HepG2 (cell line): ENCODE results near the gene PPARA. TPM values are rescaled to one million over a fixed set of nuclear protein-coding genes. Genes with fewer than 3 reads are reported as not detected.

ENCODE experiments used
- CHD4 ChIP-seq: fragments of 200-600 bp; sonication (generic); IDR thresholded peaks from 2 replicates; pipeline ENCODE4 v1.7.0; 2017; ENCODE audit warnings: mild to moderate bottlenecking, low read length, borderline replicate concordance
- KDM1A ChIP-seq: IDR thresholded peaks from 2 replicates; pipeline ENCODE4 v1.6.1; 2016; ENCODE audit warnings: missing compliant biosample characterization
- KLF13 ChIP-seq: sonication (generic); formaldehyde crosslinking; IDR thresholded peaks from 2 replicates; pipeline ENCODE4 v1.4.0; 2020; ENCODE audit warnings: mild to moderate bottlenecking, missing genetic modification reagents
- MATR3 ChIP-seq: sonication (generic); formaldehyde crosslinking; IDR thresholded peaks from 2 replicates; pipeline ENCODE4 v1.4.0; 2020; ENCODE audit warnings: missing genetic modification reagents
- REL ChIP-seq: sonication (generic); formaldehyde crosslinking; conservative IDR thresholded peaks from 2 replicates; pipeline ENCODE4 v1.8.0; 2022; ENCODE audit warnings: mild to moderate bottlenecking, missing genetic modification reagents, moderate library complexity
- TGIF2 ChIP-seq: IDR thresholded peaks from 2 replicates; pipeline ENCODE4 v1.6.1; 2016; ENCODE audit warnings: control low read depth, missing compliant biosample characterization
- ZNF101 ChIP-seq: sonication (generic); formaldehyde crosslinking; IDR thresholded peaks from 2 replicates; pipeline ENCODE4 v1.4.0; 2020; ENCODE audit warnings: mild to moderate bottlenecking, low read depth, missing genetic modification reagents, borderline replicate concordance
- ZNF160 ChIP-seq: sonication (generic); formaldehyde crosslinking; IDR thresholded peaks from 2 replicates; pipeline ENCODE4 v1.8.0; 2022; ENCODE audit warnings: mild to moderate bottlenecking, inconsistent platforms, missing genetic modification reagents
- ZNF3 ChIP-seq: IDR thresholded peaks from 2 replicates; pipeline ENCODE4 v1.7.0; 2017; ENCODE audit warnings: inconsistent platforms
- ZNF619 ChIP-seq: sonication (generic); formaldehyde crosslinking; IDR thresholded peaks from 2 replicates; pipeline ENCODE4 v1.4.0; 2020; ENCODE audit warnings: mild to moderate bottlenecking, missing genetic modification reagents
- ZNF709 ChIP-seq: sonication (generic); formaldehyde crosslinking; IDR thresholded peaks from 2 replicates; pipeline ENCODE4 v1.5.0; 2020; ENCODE audit warnings: mild to moderate bottlenecking, missing genetic modification reagents
- ZNF724P ChIP-seq: sonication (generic); formaldehyde crosslinking; IDR thresholded peaks from 2 replicates; pipeline ENCODE4 v1.8.0; 2022; ENCODE audit warnings: missing genetic modification reagents, borderline replicate concordance
- ZSCAN31 ChIP-seq: sonication (generic); formaldehyde crosslinking; IDR thresholded peaks from 2 replicates; pipeline ENCODE4 v1.5.0; 2020; ENCODE audit warnings: low read depth, mild to moderate bottlenecking, missing genetic modification reagents
- polyA plus RNA-seq, 8 experiments: library from polyadenylated mRNA; depleted of rRNA in 3 of 8; stranded (reverse) in 7 of 8; unstranded in 1 of 8; fragments of >200 nt; fragmentation: Illumina TruSeq in 4 of 8; extraction: Trizol in 4 of 8; gene quantifications; 2 replicates each; pipeline versions ENCODE4 v1.2.1 to v1.2.3, GENCODE V29; 2011 to 2016; ENCODE audit warnings: low read depth in 4 of 8, missing spikeins in 1 of 8, mixed read lengths in 1 of 8; ENCODE audit not compliant: insufficient read depth in 1 of 8
- total RNA-seq, 5 experiments: library from RNA; depleted of rRNA; stranded (reverse); fragments of >200 nt; fragmentation: Illumina TruSeq; extraction: Trizol; gene quantifications; 2 replicates each; pipeline ENCODE4 v1.2.3, GENCODE V29; 2016; ENCODE audit warnings: low read depth in 1 of 5
- TF ChIP-seq, protein P1 (sequence below): sonication (generic); formaldehyde crosslinking; IDR thresholded peaks from 2 replicates; pipeline ENCODE4 v1.5.1; 2020; ENCODE audit warnings: mild to moderate bottlenecking, missing genetic modification reagents, moderate library complexity
- TF ChIP-seq, protein P2 (sequence below): IDR thresholded peaks from 2 replicates; pipeline ENCODE4 v1.6.1; 2016; ENCODE audit warnings: missing biosample characterization, missing genetic modification reagents, low read depth
- TF ChIP-seq, protein P3 (sequence below): sonication (generic); formaldehyde crosslinking; IDR thresholded peaks from 2 replicates; pipeline ENCODE4 v1.4.0; 2020; ENCODE audit warnings: missing genetic modification reagents, borderline replicate concordance
- TF ChIP-seq, protein P4 (sequence below): IDR thresholded peaks from 2 replicates; pipeline ENCODE4 v1.6.1; 2016; ENCODE audit warnings: missing compliant biosample characterization, missing genetic modification reagents, borderline replicate concordance
- TF ChIP-seq, protein P5 (sequence below): sonication (generic); formaldehyde crosslinking; IDR thresholded peaks from 2 replicates; pipeline ENCODE4 v1.4.0; 2020; ENCODE audit warnings: missing genetic modification reagents

The PPARA gene
- total and polyA plus RNA-seq, 2 of the 13 experiments (the other 11 are each of a cell fraction or from before 2014, with no cell fraction given): 18.2 to 24.7 TPM

DNA sequence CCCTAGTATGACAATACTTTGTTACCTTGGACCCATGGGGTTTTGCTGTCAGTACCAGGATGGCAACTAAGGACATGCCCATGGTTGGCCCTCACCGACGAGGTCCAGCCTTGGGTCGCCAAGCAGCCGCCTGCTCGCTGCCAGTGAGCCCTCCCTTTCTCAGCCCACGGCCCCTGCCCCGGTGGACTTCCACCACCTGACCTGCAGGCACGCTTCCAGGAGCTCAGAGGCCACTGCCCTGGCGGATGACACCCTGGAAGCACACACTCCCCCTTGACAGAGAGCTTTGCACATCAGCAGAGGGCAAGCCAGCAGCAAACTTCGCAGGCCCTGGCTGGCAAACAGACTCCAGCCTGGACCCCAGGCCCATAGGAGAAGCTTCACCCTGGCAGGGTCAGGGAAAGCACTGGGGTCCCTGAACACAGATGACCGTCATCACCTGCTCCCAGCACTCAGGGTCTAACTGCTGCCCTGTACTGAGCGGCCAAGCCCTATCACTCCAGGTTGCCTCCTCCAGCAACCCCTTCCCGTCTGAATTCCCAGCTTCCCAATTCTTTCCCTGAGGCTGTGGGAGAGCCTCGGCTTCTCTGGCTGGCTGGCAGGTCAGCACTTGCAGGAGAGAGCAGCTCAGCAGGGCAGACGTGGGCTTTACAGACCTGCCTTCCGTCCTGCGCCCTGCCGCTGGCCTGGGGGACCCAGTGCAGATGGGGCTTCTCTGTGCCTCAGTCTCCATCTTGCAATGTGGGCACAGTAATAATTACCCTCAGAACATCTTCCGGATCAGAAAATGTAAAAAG, 2.7 kb upstream of the PPARA start (continued):
- TF ChIP-seq, protein P1, sequence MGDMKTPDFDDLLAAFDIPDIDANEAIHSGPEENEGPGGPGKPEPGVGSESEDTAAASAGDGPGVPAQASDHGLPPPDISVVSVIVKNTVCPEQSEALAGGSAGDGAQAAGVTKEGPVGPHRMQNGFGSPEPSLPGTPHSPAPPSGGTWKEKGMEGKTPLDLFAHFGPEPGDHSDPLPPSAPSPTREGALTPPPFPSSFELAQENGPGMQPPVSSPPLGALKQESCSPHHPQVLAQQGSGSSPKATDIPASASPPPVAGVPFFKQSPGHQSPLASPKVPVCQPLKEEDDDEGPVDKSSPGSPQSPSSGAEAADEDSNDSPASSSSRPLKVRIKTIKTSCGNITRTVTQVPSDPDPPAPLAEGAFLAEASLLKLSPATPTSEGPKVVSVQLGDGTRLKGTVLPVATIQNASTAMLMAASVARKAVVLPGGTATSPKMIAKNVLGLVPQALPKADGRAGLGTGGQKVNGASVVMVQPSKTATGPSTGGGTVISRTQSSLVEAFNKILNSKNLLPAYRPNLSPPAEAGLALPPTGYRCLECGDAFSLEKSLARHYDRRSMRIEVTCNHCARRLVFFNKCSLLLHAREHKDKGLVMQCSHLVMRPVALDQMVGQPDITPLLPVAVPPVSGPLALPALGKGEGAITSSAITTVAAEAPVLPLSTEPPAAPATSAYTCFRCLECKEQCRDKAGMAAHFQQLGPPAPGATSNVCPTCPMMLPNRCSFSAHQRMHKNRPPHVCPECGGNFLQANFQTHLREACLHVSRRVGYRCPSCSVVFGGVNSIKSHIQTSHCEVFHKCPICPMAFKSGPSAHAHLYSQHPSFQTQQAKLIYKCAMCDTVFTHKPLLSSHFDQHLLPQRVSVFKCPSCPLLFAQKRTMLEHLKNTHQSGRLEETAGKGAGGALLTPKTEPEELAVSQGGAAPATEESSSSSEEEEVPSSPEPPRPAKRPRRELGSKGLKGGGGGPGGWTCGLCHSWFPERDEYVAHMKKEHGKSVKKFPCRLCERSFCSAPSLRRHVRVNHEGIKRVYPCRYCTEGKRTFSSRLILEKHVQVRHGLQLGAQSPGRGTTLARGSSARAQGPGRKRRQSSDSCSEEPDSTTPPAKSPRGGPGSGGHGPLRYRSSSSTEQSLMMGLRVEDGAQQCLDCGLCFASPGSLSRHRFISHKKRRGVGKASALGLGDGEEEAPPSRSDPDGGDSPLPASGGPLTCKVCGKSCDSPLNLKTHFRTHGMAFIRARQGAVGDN: peak; percentile 96
- TF ChIP-seq ZSCAN31 (CRISPR knock-in tag): peak; percentile 96
- TF ChIP-seq ZNF3 (CRISPR knock-in tag): no peak
- peak; percentile 86 for TF ChIP-seq TGIF2 (CRISPR knock-in tag)
- TF ChIP-seq REL (CRISPR knock-in tag): no peak
- TF ChIP-seq ZNF101 (CRISPR knock-in tag): no peak
- TF ChIP-seq, protein P2, sequence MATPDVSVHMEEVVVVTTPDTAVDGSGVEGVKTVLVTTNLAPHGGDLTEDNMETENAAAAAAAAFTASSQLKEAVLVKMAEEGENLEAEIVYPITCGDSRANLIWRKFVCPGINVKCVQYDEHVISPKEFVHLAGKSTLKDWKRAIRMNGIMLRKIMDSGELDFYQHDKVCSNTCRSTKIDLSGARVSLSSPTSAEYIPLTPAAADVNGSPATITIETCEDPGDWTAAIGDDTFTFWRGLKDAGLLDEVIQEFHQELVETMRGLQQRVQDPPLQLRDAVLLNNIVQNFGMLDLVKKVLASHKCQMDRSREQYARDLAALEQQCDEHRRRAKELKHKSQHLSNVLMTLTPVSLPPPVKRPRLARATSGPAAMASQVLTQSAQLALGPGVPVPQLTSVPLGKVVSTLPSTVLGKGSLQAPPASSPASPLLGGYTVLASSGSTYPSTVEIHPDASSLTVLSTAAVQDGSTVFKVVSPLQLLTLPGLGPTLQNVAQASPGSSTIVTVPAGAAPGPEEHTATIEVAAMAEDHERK (CRISPR knock-in tag): no peak
- no peak for TF ChIP-seq CHD4
- no peak for TF ChIP-seq ZNF709 (CRISPR knock-in tag)
- TF ChIP-seq ZNF160: peak; percentile 53; the same call in 1 of the 2 replicates
- TF ChIP-seq, protein P3, sequence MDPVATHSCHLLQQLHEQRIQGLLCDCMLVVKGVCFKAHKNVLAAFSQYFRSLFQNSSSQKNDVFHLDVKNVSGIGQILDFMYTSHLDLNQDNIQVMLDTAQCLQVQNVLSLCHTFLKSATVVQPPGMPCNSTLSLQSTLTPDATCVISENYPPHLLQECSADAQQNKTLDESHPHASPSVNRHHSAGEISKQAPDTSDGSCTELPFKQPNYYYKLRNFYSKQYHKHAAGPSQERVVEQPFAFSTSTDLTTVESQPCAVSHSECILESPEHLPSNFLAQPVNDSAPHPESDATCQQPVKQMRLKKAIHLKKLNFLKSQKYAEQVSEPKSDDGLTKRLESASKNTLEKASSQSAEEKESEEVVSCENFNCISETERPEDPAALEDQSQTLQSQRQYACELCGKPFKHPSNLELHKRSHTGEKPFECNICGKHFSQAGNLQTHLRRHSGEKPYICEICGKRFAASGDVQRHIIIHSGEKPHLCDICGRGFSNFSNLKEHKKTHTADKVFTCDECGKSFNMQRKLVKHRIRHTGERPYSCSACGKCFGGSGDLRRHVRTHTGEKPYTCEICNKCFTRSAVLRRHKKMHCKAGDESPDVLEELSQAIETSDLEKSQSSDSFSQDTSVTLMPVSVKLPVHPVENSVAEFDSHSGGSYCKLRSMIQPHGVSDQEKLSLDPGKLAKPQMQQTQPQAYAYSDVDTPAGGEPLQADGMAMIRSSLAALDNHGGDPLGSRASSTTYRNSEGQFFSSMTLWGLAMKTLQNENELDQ (CRISPR knock-in tag): no peak
- no peak for TF ChIP-seq KLF13 (CRISPR knock-in tag)
- TF ChIP-seq KDM1A (CRISPR knock-in tag): no peak
- no peak for TF ChIP-seq ZNF619 (CRISPR knock-in tag)
- TF ChIP-seq ZNF724P (CRISPR knock-in tag): peak; percentile 90
- TF ChIP-seq, protein P4, sequence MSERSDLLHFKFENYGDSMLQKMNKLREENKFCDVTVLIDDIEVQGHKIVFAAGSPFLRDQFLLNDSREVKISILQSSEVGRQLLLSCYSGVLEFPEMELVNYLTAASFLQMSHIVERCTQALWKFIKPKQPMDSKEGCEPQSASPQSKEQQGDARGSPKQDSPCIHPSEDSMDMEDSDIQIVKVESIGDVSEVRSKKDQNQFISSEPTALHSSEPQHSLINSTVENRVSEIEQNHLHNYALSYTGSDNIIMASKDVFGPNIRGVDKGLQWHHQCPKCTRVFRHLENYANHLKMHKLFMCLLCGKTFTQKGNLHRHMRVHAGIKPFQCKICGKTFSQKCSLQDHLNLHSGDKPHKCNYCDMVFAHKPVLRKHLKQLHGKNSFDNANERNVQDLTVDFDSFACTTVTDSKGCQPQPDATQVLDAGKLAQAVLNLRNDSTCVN: no peak
- TF ChIP-seq MATR3: no peak
- TF ChIP-seq, protein P5, sequence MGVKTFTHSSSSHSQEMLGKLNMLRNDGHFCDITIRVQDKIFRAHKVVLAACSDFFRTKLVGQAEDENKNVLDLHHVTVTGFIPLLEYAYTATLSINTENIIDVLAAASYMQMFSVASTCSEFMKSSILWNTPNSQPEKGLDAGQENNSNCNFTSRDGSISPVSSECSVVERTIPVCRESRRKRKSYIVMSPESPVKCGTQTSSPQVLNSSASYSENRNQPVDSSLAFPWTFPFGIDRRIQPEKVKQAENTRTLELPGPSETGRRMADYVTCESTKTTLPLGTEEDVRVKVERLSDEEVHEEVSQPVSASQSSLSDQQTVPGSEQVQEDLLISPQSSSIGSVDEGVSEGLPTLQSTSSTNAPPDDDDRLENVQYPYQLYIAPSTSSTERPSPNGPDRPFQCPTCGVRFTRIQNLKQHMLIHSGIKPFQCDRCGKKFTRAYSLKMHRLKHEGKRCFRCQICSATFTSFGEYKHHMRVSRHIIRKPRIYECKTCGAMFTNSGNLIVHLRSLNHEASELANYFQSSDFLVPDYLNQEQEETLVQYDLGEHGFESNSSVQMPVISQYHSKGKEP (CRISPR knock-in tag): no peak
